SK-N-SH treated with all-trans-retinoic acid at 6 μM for 48 hours (cell line): ENCODE results near the gene DPY19L3.

Experiments used
- ATAC-seq: fragments of 200-7000 bp; cut with Tn5 transposase; 3 replicates; pipeline ENCODE4 v1.9.1; 2020; ENCODE audit warnings: mild to moderate bottlenecking, moderate library complexity
- ARNTL ChIP-seq: fragments of 450-650 bp; formaldehyde crosslinking; IDR thresholded peaks from 2 replicates; pipeline ENCODE4 v1.5.0; 2020; ENCODE audit warnings: low read depth, mild to moderate bottlenecking, moderate library complexity, borderline replicate concordance
- BACH2 ChIP-seq: fragments of 250-450 bp; sonication (Bioruptor Pico); IDR thresholded peaks from 2 replicates; pipeline ENCODE4 v1.9.0; 2021; ENCODE audit warnings: mild to moderate bottlenecking, borderline replicate concordance
- CSRNP3 ChIP-seq: fragments of 250-450 bp; sonication (Bioruptor Pico); IDR thresholded peaks from 2 replicates; pipeline ENCODE4 v1.5.1; 2021; ENCODE audit warnings: mild to moderate bottlenecking, moderate library complexity
- ESRRG ChIP-seq: fragments of 250-450 bp; sonication (Bioruptor Pico); IDR thresholded peaks from 2 replicates; pipeline ENCODE4 v1.6.1; 2021; ENCODE audit warnings: mild to moderate bottlenecking
- GLIS3 ChIP-seq: fragments of 250-450 bp; sonication (Bioruptor Pico); IDR thresholded peaks from 2 replicates; pipeline ENCODE4 v1.5.0; 2020; ENCODE audit warnings: mild to moderate bottlenecking, moderate library complexity
- ISL1 ChIP-seq: fragments of 250-450 bp; sonication (Bioruptor Pico); IDR thresholded peaks from 2 replicates; pipeline ENCODE4 v2.1.2; 2022; ENCODE audit warnings: mild to moderate bottlenecking, moderate library complexity
- OSR1 ChIP-seq: fragments of 250-450 bp; sonication (Bioruptor Pico); IDR thresholded peaks from 2 replicates; pipeline ENCODE4 v1.8.0; 2022; ENCODE audit warnings: moderate library complexity, mild to moderate bottlenecking, inconsistent platforms
- PATZ1 ChIP-seq: fragments of 250-450 bp; sonication (Bioruptor Pico); IDR thresholded peaks from 2 replicates; pipeline ENCODE4 v1.8.0; 2020; ENCODE audit warnings: mild to moderate bottlenecking, moderate library complexity, borderline replicate concordance
- POU6F1 ChIP-seq: fragments of 250-450 bp; sonication (Bioruptor Pico); IDR thresholded peaks from 2 replicates; pipeline ENCODE4 v1.8.0; 2021; ENCODE audit warnings: low read depth, mild to moderate bottlenecking, moderate library complexity, borderline replicate concordance
- PPARA ChIP-seq: fragments of 250-450 bp; sonication (Bioruptor Pico); IDR thresholded peaks from 2 replicates; pipeline ENCODE4 v1.5.0; 2020; ENCODE audit warnings: mild to moderate bottlenecking, borderline replicate concordance
- RARB ChIP-seq: fragments of 250-450 bp; sonication (Bioruptor Pico); IDR thresholded peaks from 2 replicates; pipeline ENCODE4 v1.8.0; 2021; ENCODE audit warnings: mild to moderate bottlenecking, moderate library complexity
- SNAI2 ChIP-seq: fragments of 250-450 bp; sonication (Bioruptor Pico); IDR thresholded peaks from 2 replicates; pipeline ENCODE4 v1.5.0; 2020; ENCODE audit warnings: mild to moderate bottlenecking, moderate library complexity
- TOX ChIP-seq: fragments of 250-450 bp; sonication (Bioruptor Pico); IDR thresholded peaks from 2 replicates; pipeline ENCODE4 v1.8.0; 2021; ENCODE audit warnings: mild to moderate bottlenecking, moderate library complexity, borderline replicate concordance
- TSHZ2 ChIP-seq: fragments of 250-450 bp; sonication (Bioruptor Pico); IDR thresholded peaks from 2 replicates; pipeline ENCODE4 v1.5.0; 2020; ENCODE audit warnings: mild to moderate bottlenecking, moderate library complexity
- ZC3H10 ChIP-seq: fragments of 250-450 bp; sonication (Bioruptor Pico); IDR thresholded peaks from 2 replicates; pipeline ENCODE4 v1.5.1; 2021; ENCODE audit warnings: mild to moderate bottlenecking, moderate library complexity
- ZFP30 ChIP-seq: fragments of 450-650 bp; formaldehyde crosslinking; IDR thresholded peaks from 2 replicates; pipeline ENCODE4 v1.5.0; 2022; ENCODE audit warnings: mild to moderate bottlenecking, moderate library complexity
- ZNF565 ChIP-seq: fragments of 450-650 bp; formaldehyde crosslinking; conservative IDR thresholded peaks from 2 replicates; pipeline ENCODE4 v1.5.0; 2020; ENCODE audit warnings: low read depth, mild to moderate bottlenecking, moderate library complexity
- ZNF8 ChIP-seq: fragments of 450-650 bp; formaldehyde crosslinking; IDR thresholded peaks from 2 replicates; pipeline ENCODE4 v1.5.0; 2020; ENCODE audit warnings: mild to moderate bottlenecking, moderate library complexity

The DPY19L3 gene

GRCh38 chr19:32532233-32532632, 126.7 kb downstream of the DPY19L3 start:
- TF ChIP-seq SNAI2 (CRISPR knock-in tag), result no peak
- TF ChIP-seq OSR1 (CRISPR knock-in tag), result no peak
- no peak for TF ChIP-seq TOX (CRISPR knock-in tag)
- TF ChIP-seq TSHZ2, result no peak
- TF ChIP-seq CSRNP3 (CRISPR knock-in tag), result no peak
- no peak for TF ChIP-seq ZNF8 (CRISPR knock-in tag)
- TF ChIP-seq ARNTL (CRISPR knock-in tag), result no peak
- TF ChIP-seq POU6F1, result no peak
- no peak for TF ChIP-seq PATZ1 (CRISPR knock-in tag)
- no peak for TF ChIP-seq RARB (CRISPR knock-in tag)
- no peak for TF ChIP-seq ISL1 (CRISPR knock-in tag)
- TF ChIP-seq ZNF565 (CRISPR knock-in tag), result no peak
- no peak for TF ChIP-seq PPARA (CRISPR knock-in tag)
- no peak for TF ChIP-seq ESRRG
- TF ChIP-seq GLIS3 (CRISPR knock-in tag), result no peak
- no peak for TF ChIP-seq ZC3H10
- no peak for TF ChIP-seq ZFP30 (CRISPR knock-in tag)
- TF ChIP-seq BACH2 (CRISPR knock-in tag), result no peak
- ATAC-seq, result no peak
